OCI-LY7 (cell line): ENCODE data around the gene AIMP2. TPM values are rescaled to one million over a fixed set of nuclear protein-coding genes. Genes with fewer than 3 reads are reported as not detected.
"Not testable (repeated sequence)": the region's sequence is repeated elsewhere in the genome, so short reads cannot be mapped to it uniquely, and the experiment has no call there.

Source experiments
- Bru-seq: library from RNA; stranded (reverse); fragments of 400-500 nt; gene quantifications from one replicate; lab custom pipeline; 2021; lab: Mats Ljungman, UMichigan
- BruChase-seq, 2 experiments: library from RNA; stranded (reverse); fragments of 400-500 nt; gene quantifications; one replicate each; lab custom pipeline; 2021; lab: Mats Ljungman, UMichigan
- BruUV-seq: library from RNA; stranded (reverse); fragments of 400-500 nt; replicated peaks from 2 replicates; lab custom pipeline; 2021; lab: Mats Ljungman, UMichigan
- CTCF ChIA-PET: fragments of 300-600 bp; sonication (Branson Sonifier 250); formaldehyde crosslinking; loops from one replicate; lab custom pipeline; 2022; ENCODE audit warnings: antibody characterized with exemption; ENCODE audit not compliant: unreplicated experiment; lab: Charles Lee
- POLR2A ChIA-PET: fragments of 300-600 bp; sonication (Branson Sonifier 250); formaldehyde crosslinking; loops from one replicate; lab custom pipeline; 2022; ENCODE audit warnings: antibody characterized with exemption; lab: Charles Lee
- DNase-seq: peaks from one replicate; pipeline ENCODE4 v3.0.0-alpha.2; 2015; ENCODE audit warnings: low spot score
- H2AFZ ChIP-seq: fragments of 200-600 bp; sonication (generic), shearing (Covaris generic); 2 replicates; pipeline ENCODE4 v1.6.1; 2014; ENCODE audit warnings: mild to moderate bottlenecking, antibody characterized with exemption, low read length, moderate library complexity
- H3K27ac ChIP-seq: fragments of 200-600 bp; sonication (generic); 2 replicates; pipeline ENCODE4 v1.5.1; 2014; ENCODE audit warnings: mixed run types, low read depth, mild to moderate bottlenecking, moderate library complexity, low read length, inconsistent platforms; ENCODE audit not compliant: poor library complexity, severe bottlenecking
- H3K36me3 ChIP-seq: fragments of 200-600 bp; sonication (generic); 2 replicates; pipeline ENCODE4 v1.6.1; 2014; ENCODE audit warnings: mild to moderate bottlenecking, antibody characterized with exemption, low read length, moderate library complexity, mixed read lengths; ENCODE audit not compliant: insufficient read depth
- H3K4me1 ChIP-seq: fragments of 200-600 bp; sonication (generic); 2 replicates; pipeline ENCODE4 v1.5.1; 2014; ENCODE audit warnings: mild to moderate bottlenecking, low read length; ENCODE audit not compliant: insufficient read depth, poor library complexity, severe bottlenecking
- H3K4me2 ChIP-seq: fragments of 200-600 bp; sonication (generic); 2 replicates; pipeline ENCODE4 v1.6.1; 2014; ENCODE audit warnings: mild to moderate bottlenecking, low read length
- H3K4me3 ChIP-seq: fragments of 200-600 bp; sonication (generic); 2 replicates; pipeline ENCODE4 v1.5.1; 2014; ENCODE audit warnings: mild to moderate bottlenecking, low read depth, low read length; ENCODE audit not compliant: poor library complexity, severe bottlenecking
- H3K79me2 ChIP-seq: fragments of 200-600 bp; sonication (generic); 2 replicates; pipeline ENCODE4 v1.6.1; 2016; ENCODE audit warnings: low read depth, mild to moderate bottlenecking, low read length, moderate library complexity, mixed read lengths; ENCODE audit not compliant: insufficient read depth
- H3K9me2 ChIP-seq: fragments of 200-600 bp; sonication (generic); 2 replicates; pipeline ENCODE4 v1.6.1; 2016; ENCODE audit warnings: mild to moderate bottlenecking, low read length, mixed read lengths; ENCODE audit not compliant: insufficient read depth
- H3K9me3 ChIP-seq: fragments of 200-600 bp; sonication (generic); 2 replicates; pipeline ENCODE4 v1.6.1; 2014; ENCODE audit warnings: mild to moderate bottlenecking, mixed run types, low read length, mixed read lengths
- H4K20me1 ChIP-seq: fragments of 200-600 bp; sonication (generic); 2 replicates; pipeline ENCODE4 v1.6.1; 2014; ENCODE audit warnings: mild to moderate bottlenecking, antibody characterized with exemption, low read length, moderate library complexity, mixed read lengths; ENCODE audit not compliant: insufficient read depth
- EZH2phosphoT487 ChIP-seq: fragments of 200-600 bp; sonication (generic); IDR thresholded peaks from 2 replicates; pipeline ENCODE4 v1.6.1; 2018; ENCODE audit warnings: low read depth, borderline replicate concordance, mild to moderate bottlenecking, mixed run types, antibody characterized with exemption, low read length, moderate library complexity, mixed read lengths
- intact Hi-C: fragments of 100-400 bp; cut with micrococcal nuclease; formaldehyde crosslinking; loops from one replicate; pipeline ENCODE4 v1.10.0; 2022; ENCODE audit not compliant: unreplicated experiment
- long read RNA-seq: library from polyadenylated mRNA; stranded (forward); transcript quantifications from one replicate; pipeline ENCODE4 v2.0.0, GENCODE V29; 2022
- total RNA-seq, 2 experiments: library from RNA; depleted of rRNA in 1 of 2; stranded (reverse); fragments of >200 nt in 1 of 2; shearing (Covaris generic) in 1 of 2; gene quantifications; 2 replicates each; pipeline ENCODE4 v1.2.3, GENCODE V29; 2014 to 2022
- TF ChIP-seq, protein P1 (sequence below): fragments of 200-600 bp; sonication (generic); conservative IDR thresholded peaks from 2 replicates; pipeline ENCODE4 v1.5.1; 2014; ENCODE audit warnings: mild to moderate bottlenecking, antibody characterized with exemption, low read length, moderate library complexity, mixed read lengths

AIMP2 gene
- total RNA-seq (2014; rRNA removed; shearing (Covaris generic)) (56.9 and 59.5 TPM in 2 replicates), total RNA-seq (2022) (63.5 and 70.4 TPM in 2 replicates), Bru-seq, nascent RNA (percentile 80 among the genes with signal in this experiment), BruChase-seq, experiment 1, labeled RNA remaining after a 6-hour chase (percentile 76 among the genes with signal in this experiment), BruChase-seq, experiment 2, labeled RNA remaining after a 2-hour chase (percentile 74 among the genes with signal in this experiment)
- long read RNA-seq, transcript AIMP2-201 (4 exons, 1,225 nt): major isoform, 99 of 115 reads
- long read RNA-seq, partial matches to known transcripts: 2 of 115 reads
- long read RNA-seq, other reads (novel, unspliced or antisense): 13 of 115 reads

DNA sequence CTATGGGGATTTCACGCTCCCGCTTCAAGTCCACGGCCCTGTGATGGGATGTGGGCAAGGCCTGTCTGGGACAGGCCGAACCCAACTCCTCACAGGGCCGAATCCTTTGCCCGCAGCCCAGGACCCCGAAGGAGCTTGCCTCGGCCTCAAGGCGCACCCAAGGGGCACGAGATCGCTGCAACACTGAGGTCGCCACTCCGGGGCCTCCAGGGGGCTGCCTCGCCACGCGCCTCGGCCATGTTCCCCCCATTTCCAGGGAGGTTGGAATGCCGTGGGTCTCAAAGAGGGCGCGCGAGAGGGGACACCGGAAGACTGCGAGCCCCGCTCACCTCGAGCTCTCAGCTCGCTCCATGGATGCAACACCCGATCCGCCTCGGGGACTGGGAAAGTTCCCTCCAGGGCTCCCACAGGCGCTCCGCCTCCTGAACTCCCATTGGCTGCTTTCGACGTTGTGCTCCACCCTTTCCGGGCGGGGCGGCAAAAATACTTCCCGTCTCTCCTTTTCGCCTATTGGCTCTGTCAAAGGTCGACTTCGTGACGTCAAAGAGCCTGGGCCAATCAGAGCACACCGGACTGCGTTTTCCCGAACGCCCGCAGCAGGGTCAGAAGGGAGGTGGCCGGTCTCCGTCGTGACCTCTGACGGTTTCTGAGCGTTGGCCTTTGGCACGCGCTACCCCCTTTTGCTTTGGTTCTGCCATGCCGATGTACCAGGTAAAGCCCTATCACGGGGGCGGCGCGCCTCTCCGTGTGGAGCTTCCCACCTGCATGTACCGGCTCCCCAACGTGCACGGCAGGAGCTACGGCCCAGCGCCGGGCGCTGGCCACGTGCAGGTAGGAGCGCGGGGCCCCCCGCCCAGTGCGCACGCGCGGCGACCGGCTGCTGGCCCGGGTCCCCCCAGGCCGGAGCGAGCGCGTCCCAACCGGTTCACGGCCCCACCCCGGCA, at the start of gene AIMP2, which contains the start of gene PMS2:
Gene AIMP2, plus strand, starts transcription at position 605 of the 944 bp plus-strand sequence. Its CDS starts 92 bp downstream, at position 697.
Gene PMS2, minus strand, starts transcription at position 382 of the 944 bp plus-strand sequence. Its CDS starts 30 bp downstream, at position 352.
- H3K79me2 ChIP-seq: peaks cover 47% of the 10 kb centered on the region

DNA sequence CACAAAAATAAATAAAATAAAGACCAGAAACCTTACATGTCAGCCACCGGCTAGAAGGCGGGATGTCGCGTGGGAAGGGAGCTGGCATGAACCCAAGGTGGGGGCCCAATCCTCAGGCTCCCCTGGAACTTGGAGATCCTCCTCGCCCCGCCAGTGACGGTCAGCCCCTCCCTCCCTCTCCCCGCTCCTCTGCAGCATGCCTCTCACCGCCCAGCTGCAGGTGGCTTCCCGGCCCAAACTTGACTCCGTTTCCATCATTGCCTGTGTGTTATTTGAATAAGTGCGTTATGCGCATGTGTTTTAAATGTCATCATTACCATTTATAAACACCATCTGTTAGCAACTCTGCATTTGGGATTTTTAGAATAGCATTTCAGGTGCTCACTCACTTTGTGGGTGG, 45.9 kb upstream of the AIMP2 start:
- H3K27ac ChIP-seq, CTCF ChIA-PET, DNase-seq, H3K4me1 ChIP-seq, BruUV-seq, H3K4me3 ChIP-seq, H2AFZ ChIP-seq, H3K9me3 ChIP-seq, H3K36me3 ChIP-seq, intact Hi-C loops, H3K4me2 ChIP-seq, H4K20me1 ChIP-seq, H3K9me2 ChIP-seq, H3K79me2 ChIP-seq, POLR2A ChIA-PET: not testable (repeated sequence)

More for the DNA sequence above, at the start of gene AIMP2, which contains the start of gene PMS2:
- TSS peak; percentile 88 for BruUV-seq
- intact Hi-C loops: loop anchor here (10.0 kb wide), 1 partner anchor 426 kb away; no protein-coding TSS in a partner anchor
- H2AFZ ChIP-seq: peak within 1 kb of the TSS; percentile 60; the same call in 1 of the 2 replicates
- peaks cover 49% of the 10 kb centered on the region; the same call in 1 of the 2 replicates for H3K36me3 ChIP-seq
- no peaks in the 10 kb centered on the region for H3K9me2 ChIP-seq
- H3K4me3 ChIP-seq: peak within 1 kb of the TSS; percentile 91
- POLR2A ChIA-PET: interaction anchor here (0.6 to 2.9 kb wide), 12 partner anchors 8 to 341 kb away, joined by 3 to 9 read pairs (median 4); no protein-coding TSS in a partner anchor
- CTCF ChIA-PET: interaction anchor here (1.2 kb wide), 1 partner anchor 18 kb away, joined by 3 read pairs; no protein-coding TSS in a partner anchor
- no peaks in the 10 kb centered on the region for H3K9me3 ChIP-seq
- H3K4me2 ChIP-seq: peak within 1 kb of the TSS; percentile 82
- no peaks in the 10 kb centered on the region for H4K20me1 ChIP-seq
- no peak for TF ChIP-seq EZH2phosphoT487
- TF ChIP-seq, protein P1, sequence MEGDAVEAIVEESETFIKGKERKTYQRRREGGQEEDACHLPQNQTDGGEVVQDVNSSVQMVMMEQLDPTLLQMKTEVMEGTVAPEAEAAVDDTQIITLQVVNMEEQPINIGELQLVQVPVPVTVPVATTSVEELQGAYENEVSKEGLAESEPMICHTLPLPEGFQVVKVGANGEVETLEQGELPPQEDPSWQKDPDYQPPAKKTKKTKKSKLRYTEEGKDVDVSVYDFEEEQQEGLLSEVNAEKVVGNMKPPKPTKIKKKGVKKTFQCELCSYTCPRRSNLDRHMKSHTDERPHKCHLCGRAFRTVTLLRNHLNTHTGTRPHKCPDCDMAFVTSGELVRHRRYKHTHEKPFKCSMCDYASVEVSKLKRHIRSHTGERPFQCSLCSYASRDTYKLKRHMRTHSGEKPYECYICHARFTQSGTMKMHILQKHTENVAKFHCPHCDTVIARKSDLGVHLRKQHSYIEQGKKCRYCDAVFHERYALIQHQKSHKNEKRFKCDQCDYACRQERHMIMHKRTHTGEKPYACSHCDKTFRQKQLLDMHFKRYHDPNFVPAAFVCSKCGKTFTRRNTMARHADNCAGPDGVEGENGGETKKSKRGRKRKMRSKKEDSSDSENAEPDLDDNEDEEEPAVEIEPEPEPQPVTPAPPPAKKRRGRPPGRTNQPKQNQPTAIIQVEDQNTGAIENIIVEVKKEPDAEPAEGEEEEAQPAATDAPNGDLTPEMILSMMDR: peak; percentile 36
- DNase-seq: peak; percentile 97
- H3K27ac ChIP-seq: peak within 1 kb of the TSS; percentile 57
- H3K4me1 ChIP-seq: peaks cover 40% of the 10 kb centered on the region

DNA sequence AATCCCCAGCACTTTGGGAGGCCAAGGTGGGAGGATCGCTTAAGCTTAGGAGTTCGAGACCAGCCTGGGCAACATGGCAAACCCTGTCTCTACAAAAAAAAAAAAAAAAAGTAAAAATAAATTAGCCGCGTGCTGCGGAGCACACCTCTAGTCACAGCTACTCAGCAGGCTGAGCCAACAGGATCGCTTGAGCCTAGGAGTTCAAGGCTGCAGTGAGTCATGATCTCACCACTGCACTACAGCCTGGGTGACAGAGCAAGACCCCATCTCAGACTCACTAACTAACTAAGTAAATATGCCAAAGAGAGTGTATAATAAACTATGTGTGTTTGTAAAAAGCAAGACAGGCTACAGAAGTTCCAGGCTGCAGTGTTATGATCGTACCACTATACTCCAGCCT, 45.3 kb upstream of the AIMP2 start:
- CTCF ChIA-PET, H3K4me2 ChIP-seq, H3K4me1 ChIP-seq, H2AFZ ChIP-seq, intact Hi-C loops, H3K27ac ChIP-seq, H3K79me2 ChIP-seq, H3K36me3 ChIP-seq, H3K9me3 ChIP-seq, DNase-seq, H3K4me3 ChIP-seq, H4K20me1 ChIP-seq, H3K9me2 ChIP-seq, BruUV-seq, POLR2A ChIA-PET: not testable (repeated sequence)

DNA sequence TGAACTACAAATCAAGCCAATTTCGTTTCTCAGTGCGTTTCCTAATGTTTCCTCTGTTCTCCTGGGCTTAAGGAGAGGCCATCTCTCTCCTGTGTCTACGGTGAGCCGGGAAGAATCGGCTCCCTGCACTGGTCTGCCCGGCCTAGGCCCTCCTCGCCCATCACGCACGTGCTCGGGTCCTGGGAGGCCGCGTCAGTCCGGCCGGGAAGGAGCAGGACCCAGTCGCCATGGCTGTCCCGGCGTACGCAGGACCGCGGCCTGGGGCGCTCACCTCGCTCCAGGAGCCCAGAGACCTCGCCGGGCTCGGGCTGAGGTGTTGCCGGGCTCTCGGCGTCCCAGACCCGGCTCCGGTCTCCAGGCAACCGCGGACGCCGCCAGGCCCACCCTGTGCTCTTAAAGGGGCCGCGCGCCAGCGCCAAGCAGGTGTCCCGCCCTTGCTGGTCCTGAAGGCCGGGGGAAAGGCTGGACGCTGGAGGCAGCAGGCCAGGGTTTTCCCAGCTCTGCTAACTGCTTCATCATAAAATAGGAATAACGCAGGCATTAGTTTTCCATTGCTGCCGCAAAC, 38.6 kb upstream of the AIMP2 start, which contains the start of gene RSPH10B:
Gene RSPH10B, minus strand, starts transcription at position 343 of the 565 bp plus-strand sequence. CDS start 3,573 bp downstream, outside the sequence.
- CTCF ChIA-PET, H3K9me3 ChIP-seq, H3K4me3 ChIP-seq, H3K4me1 ChIP-seq, H3K4me2 ChIP-seq, intact Hi-C loops, H2AFZ ChIP-seq, H3K36me3 ChIP-seq, H3K79me2 ChIP-seq, H3K9me2 ChIP-seq, H3K27ac ChIP-seq, DNase-seq, POLR2A ChIA-PET, H4K20me1 ChIP-seq, BruUV-seq: not testable (repeated sequence)

DNA sequence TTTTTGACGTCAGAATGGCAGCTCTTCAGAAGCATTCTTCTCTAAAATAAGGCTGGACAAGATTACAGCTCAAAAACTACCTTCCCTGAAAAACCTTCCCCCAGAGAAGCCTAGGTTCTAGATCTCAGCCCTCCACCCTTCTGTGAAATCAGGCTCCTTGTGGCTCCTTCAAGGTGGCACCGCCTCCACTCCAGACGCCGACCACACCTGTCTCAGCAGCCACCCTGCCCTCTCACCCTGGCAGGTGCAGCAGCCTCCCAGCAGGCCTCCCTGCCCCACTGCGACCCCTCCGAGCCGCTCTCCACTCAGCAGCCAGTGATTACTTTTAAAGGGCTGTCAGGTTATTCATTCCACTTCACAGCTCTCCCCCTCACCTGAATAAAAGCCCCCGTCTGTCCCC, 35.5 kb upstream of the AIMP2 start:
- H3K4me2 ChIP-seq, BruUV-seq, H3K9me3 ChIP-seq, H4K20me1 ChIP-seq, H3K27ac ChIP-seq, POLR2A ChIA-PET, H3K9me2 ChIP-seq, DNase-seq, H3K4me1 ChIP-seq, CTCF ChIA-PET, H3K79me2 ChIP-seq, H3K4me3 ChIP-seq, H2AFZ ChIP-seq, intact Hi-C loops, H3K36me3 ChIP-seq: not testable (repeated sequence)
